COLO829 (cell line): ENCODE measurements around the gene PLCB2.
A peak's percentile ranks its signal among the peaks of the same experiment; 100 is the strongest.

Experiments
- DNase-seq: peaks from one replicate; pipeline ENCODE4 v3.0.0; 2012; ENCODE audit warnings: low spot score

PLCB2 gene

DNA sequence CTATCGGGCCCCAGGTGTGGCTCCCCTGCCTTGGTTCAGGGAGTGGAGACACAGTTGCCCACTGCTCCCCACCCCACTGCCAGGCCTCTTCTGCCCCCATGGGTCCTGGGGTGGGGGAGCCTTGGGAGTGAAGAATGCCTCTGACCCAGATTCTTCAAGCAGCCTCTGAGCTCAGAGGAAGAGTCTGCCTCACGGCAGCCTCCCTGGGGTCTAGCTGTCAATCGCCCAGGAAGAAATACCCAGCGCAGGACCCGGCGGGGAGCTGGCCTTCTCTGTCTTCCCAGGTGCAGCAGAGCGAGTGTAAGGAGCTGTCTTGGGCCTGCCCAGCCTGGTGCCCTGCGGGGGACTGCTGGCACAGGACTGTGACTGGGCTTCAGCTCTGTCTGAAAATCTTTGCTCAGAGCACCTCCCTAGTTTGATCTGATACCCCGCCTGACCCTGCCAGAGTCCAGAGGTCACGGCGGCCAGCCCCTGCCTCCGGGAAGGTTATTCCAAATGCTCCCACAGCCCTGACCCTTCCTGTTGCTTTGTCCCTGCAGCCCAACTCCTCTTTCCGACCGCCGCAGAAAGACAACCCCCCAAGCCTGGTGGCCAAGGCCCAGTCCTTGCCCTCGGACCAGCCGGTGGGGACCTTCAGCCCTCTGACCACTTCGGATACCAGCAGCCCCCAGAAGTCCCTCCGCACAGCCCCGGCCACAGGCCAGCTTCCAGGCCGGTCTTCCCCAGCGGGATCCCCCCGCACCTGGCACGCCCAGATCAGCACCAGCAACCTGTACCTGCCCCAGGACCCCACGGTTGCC lies 35.9 kb downstream of the PLCB2 start:
- DNase-seq = no peak

DNA sequence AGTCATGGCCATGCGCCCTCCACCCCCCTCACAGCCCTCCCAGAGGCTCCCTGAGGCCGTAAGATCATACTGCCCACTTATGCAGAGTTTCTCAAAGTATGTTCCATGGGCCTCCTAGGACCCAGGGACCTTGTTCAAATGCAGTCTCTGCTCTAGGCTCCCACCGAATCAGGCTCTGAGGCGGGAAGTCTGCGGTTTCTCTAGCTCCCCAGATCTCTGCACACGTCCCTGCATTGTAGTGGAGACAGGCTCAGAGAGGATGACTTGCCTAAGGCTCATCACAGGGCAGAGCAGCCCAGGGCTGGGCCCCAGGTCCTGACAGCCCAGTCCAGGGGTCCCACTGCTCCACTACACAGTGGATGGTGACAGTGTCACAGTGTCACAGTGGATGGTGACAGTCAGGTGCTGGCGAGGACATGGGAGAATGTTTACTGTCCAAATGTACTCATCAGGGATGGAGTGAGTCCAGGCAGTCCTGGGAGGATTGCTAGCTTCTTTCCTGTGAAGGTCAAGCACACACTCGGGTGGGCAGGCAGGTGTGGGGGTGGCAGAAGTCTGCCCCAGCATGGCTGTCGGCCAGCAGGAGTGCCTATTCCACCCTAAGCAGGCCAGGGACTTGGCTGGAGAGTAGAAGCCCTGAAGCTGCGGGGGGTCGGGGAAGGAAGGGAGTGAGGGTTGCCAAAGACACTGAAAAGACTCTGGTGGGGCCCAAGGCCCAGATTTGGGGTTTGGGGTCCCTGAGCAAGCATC lies 37.3 kb downstream of the PLCB2 start:
- no peak for DNase-seq

- no peak for DNase-seq
These were observed 38.1 kb downstream of the PLCB2 start for GRCh38 chr15:40269604-40270003.

GRCh38 chr15:40267670-40268069 lies 40.1 kb downstream of the PLCB2 start:
- DNase-seq = no peak

DNA sequence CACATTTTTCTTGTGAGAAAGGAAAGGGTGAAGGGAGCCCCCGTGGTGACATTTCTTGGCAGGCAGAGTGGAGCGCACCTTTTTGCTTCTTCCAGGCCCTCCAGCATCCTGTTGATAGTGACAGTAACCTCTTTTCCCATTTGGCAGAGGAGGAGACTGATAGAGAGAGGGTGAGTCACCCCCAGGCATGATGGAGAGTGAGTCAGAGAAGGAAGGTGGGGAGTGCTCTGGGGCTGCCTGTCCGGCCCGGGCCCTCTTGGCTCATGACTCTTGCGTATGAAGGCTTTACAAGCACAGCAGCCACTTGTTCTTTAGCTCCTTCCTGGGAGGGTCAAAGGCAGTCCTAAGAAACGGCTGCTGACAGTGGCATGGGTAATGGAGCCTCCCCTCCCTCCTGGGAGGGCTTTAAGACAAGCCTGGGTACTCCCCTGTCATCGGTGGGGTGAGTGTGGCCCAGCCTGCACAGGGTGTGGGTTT lies 40.9 kb downstream of the PLCB2 start:
- DNase-seq = peak; percentile 18

DNA sequence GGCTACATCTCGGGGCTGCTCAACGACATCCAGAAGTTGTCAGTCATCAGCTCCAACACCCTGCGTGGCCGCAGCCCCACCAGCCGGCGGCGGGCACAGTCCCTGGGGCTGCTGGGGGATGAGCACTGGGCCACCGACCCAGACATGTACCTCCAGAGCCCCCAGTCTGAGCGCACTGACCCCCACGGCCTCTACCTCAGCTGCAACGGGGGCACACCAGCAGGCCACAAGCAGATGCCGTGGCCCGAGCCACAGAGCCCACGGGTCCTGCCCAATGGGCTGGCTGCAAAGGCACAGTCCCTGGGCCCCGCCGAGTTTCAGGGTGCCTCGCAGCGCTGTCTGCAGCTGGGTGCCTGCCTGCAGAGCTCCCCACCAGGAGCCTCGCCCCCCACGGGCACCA lies 41.9 kb downstream of the PLCB2 start:
- no peak for DNase-seq

GRCh38 chr15:40265355-40265754 lies 42.4 kb downstream of the PLCB2 start:
- no peak for DNase-seq

GRCh38 chr15:40264321-40265153 lies 43.2 kb downstream of the PLCB2 start:
- no peak for DNase-seq

DNA sequence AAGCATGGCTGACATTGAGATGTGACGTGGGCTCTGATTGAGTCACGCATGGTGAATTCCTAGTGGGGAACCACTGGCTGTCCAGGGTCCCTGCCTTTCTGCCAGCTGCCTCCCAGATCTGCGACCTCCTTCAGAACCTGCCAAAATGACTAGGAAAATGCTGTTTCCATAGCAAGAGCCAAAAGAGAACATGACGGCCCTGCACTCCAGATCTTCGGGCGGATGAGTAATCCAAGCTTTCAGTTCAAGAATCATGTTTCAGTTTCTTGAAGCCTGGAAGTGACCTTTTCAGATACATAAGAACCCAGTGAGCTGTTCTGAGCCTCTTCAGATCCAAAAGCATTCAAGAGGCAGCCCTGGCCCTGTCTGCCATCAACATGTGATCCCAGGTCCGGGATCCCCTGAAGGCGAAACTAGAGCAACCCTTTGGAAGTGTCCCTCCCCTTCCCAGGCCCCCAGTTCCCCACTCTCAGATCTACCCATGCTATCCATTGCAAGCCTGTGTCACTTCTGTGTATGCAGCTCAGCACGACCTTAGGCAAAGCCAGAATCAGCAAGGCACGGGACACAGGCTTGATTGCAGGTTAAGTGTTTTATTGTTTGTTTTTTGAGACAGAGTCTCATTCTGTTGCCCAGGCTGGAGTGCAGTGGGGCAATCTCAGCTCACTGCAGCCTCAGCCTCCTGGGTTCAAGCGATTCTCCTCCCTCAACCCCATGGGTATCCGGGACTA lies 44.5 kb downstream of the PLCB2 start:
- DNase-seq = no peak

DNA sequence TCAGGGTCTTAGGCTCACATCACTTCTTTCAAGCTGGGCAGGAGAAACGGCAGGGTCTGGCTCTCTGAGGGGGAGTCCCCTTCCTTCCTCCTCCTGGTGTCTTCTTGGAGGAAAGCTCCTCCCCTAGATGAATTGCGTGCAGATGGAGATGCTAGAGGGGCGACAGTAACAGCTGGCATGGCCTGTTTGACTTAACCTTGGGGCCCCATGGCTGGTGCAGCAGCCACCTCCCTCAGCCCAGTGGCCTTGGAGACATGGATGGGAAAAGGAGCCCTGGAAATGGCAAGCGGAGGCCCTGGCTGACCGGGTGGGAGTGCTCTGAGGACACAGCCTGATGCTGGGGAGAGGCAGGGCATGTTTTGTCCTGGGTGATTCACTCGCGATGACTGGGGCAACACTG lies 48.7 kb downstream of the PLCB2 start:
- no peak for DNase-seq

GRCh38 chr15:40258544-40258943 lies 49.2 kb downstream of the PLCB2 start:
- DNase-seq = no peak

- no peak for DNase-seq
These were observed 49.9 kb downstream of the PLCB2 start for GRCh38 chr15:40257656-40258450.

DNA sequence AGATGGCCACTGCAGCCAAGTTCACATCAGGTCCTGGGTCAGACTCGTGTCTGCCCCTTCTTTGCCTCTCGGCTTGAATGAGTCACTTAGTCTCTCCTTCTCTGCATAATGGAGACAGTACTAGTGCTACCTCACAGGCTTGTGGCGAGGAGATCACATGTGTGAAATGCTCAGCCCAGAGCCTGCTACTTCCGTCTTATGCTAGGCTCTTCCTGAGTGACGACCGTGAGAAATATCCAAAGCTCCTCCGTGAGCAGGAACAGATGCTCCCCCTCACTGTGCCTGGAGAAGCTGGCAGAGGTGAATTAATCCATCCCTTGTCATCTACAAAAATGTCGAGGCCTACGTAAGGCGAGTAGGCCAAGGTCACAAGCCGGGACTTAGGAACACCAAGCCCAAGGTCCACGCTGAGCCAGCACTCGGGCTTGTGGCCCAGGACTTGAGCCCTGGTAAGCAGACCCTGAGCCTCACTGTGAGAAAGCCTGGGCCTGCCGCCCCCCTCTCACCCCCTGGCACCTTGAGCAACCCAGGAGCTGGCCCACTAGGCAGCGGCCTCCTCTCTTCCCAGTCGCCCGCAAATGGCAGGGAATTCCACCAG lies 51.0 kb downstream of the PLCB2 start:
- no peak for DNase-seq

DNA sequence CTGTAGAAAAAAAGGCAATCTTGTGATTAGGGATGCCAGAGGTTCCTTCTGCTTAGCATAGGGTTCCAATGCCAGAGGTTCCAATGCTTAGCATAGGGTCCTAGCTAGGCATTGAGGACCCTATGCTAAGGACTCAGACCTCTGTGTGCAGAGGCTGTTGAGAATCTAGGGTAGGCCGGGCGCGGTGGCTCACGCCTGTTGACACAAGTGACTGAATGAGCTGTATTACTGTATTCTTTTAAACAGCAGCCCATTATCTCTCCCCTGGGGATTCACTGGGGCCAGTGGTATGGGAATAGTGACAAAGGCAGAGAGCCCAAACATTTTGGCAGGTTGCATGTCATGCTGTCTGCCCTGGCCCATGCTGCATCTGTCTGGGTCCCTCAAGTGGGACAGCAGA lies 52.7 kb downstream of the PLCB2 start:
- DNase-seq = no peak

- DNase-seq = no peak
These were observed 53.3 kb downstream of the PLCB2 start for GRCh38 chr15:40254452-40254851.

DNA sequence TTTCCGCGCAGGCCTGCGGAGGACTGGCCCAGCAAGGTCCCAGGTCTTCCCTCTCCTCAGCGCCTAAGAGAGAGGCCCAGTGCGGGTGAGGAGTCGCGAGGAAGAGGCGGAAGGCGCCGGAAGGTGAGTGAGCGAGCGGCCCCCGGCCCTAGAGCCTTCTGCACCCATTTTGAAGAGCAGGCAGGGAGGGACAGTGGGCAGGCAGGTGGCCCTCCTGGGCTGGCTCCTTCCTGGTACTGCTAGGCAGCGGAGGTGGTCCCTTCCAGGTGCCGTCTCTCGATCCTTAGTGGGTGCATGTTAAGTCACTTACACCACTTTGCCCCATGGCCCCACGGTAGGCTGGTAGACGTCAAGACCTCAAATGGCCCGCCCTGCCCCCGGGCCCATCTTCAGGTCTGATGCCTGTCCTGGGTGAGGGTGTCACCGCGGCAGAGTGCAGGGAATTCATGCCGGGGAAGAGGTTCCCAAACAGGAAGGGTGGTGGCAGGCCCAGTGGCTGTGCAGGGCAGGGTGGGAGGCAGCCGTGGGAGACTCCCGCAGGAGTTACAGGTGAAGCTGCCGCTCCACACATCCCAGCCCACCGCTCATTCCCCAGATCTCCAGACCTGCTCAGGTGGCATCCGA lies 54.5 kb downstream of the PLCB2 start:
- no peak for DNase-seq

DNA sequence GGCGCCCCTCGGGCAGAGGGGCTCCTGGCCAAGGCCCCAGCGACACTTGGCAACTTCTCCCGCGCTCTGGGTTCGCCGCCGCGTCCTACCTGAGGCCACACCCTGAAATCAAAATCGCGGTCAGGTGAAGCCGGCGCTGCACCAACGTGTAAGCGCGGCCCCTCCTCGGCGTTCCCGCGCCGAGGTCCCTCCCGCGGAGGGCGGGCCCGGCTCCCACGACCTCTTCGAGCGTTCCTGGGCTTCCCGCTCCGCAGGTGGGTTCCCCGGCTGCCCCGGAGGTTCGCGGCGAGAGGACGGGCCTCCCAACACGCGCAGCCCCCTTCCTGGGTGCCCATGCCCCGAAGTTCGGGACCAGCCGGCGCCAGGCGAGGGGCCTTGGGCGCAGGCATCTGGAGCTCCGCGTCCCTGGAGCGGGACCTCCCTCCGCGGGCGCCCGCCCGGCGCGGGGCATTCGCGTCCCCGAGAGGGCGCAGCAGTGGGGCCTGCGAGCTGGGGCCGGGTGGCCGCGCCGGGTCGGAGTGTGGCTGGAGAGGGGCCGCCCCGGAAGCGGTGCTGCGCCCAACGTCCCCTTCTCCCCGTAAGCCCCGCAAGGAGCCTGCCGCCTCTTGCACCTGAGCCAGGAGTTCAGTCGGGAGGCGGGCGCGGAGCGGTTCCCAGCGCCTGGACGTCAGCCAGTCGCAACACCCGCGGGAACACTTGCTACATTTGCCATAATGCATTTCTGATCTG lies 55.1 kb downstream of the PLCB2 start:
- DNase-seq = no peak

GRCh38 chr15:40252141-40252437 lies 55.6 kb downstream of the PLCB2 start:
- DNase-seq = no peak

- DNase-seq = no peak
These were observed 56.1 kb downstream of the PLCB2 start for GRCh38 chr15:40251486-40252140.
